Ecto neural progenitor cell (in vitro differentiated cells): ENCODE data around the gene EYA2.

Experiments used
- DNase-seq: peaks from one replicate; pipeline ENCODE4 v3.0.0-alpha.2; 2018; ENCODE audit warnings: low spot score

Gene EYA2

DNA sequence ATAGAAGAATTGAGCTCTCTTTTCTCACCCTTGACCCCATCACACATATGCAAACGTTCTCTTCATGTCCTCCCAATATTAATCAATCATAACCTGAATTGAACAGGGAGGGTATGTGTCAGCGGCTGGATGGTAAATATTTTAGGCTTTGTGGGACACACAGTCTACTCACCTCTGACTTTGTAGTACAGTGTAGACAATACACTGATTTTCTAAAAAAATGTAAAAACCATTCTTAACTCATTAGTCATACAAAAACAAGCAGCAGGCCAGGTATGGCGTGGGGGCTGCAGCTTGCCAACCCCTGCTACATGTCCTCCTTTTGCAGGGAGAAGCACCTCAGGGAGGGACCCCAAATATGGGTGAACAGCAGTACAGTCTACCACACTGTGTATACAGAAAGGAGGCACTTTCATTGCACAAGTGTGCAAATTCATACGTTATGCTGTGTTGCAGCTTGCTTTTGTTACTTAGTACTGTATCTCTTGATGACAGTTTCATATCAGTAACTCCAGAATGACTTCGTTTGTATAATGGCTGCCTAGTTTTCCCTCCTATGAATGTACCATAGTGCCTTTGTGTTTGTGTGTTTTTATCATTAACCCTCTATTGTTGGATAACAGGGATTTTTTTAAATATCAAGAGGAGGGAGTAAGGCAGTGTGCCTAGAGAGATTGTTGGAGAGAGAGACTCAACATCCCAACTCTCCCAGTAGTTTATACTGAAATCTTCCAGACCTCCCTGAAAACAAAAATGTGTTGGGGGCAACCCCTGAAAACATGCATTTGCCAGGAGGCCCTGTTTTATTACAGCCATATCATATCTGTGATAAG, 247.5 kb downstream of the EYA2 start:
- DNase-seq, result no peak

DNA sequence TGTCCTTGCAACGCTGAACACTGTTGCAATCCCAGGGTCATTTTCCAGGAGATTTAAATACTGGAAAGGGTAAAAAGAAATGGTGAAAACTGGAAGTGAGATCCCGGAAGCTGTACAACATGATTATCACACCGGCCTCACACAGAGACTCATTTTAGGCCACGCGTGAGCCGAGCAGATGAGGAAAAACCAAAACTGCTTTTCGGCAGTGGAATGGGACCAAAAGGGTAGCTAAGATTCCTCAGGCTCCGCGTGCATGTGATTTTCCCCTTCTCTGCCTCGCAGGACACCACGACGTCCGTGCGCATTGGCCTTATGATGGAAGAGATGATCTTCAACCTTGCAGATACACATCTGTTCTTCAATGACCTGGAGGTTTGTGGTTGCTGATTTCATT, 248.1 kb downstream of the EYA2 start:
- DNase-seq, result no peak

DNA sequence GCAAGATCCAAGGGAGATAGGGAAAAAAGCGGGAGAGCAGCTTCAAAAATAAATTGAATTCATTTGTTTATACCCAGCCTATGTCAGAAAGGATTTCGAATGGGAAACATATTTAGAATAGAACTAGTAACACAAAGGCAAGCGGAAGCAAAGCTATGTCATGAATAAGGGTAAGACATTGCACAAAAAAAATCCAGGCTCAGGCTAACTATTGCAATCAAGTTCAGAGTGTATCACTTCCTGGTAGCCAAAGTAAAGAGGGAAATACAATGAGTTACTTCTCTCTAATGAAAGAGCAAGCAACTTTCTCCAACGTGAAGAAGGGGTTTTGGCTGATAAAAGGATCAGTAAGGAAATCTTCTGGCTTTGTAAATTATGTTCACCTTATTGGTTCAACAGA, 249.0 kb downstream of the EYA2 start:
- DNase-seq, result no peak

DNA sequence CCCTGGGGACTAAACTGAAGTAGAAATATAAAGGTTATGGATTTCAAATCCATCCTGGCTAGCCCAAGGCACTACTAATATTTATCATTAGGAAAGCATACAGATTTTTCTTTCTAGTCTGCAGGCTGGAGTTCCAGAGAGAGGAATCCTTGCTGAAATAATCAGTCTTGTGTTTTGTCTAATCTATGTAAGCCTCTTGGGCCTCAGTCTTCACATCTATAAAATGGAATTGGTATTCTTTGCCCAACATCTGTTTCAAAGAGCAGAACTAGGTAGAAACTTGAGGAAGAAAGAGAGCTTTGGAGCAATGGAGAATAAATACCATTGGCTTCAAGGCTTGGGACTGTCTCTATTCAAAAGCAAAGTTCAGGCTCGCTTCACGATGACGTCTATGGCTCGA, 249.8 kb downstream of the EYA2 start:
- no peak for DNase-seq

DNA sequence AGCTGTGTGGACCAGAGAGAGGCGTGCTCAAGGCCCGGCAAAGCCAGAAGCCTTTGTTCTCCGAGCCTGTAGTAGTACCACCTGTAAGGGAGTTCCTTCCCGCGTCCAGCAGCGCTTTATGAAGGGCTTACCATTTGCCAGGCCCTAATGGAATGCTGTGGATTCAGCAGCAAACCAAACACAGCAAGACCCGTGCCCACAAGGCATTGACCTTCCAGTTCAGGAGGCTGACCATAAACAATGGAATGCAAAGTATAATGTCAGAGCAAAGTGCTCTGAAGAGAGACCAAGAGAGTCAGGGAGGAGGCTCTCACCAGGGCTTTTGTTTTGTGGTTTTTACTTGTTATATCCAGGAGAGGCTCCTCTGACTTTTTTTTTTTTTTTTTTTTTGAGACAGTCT, 252.0 kb downstream of the EYA2 start:
- no peak for DNase-seq

DNA sequence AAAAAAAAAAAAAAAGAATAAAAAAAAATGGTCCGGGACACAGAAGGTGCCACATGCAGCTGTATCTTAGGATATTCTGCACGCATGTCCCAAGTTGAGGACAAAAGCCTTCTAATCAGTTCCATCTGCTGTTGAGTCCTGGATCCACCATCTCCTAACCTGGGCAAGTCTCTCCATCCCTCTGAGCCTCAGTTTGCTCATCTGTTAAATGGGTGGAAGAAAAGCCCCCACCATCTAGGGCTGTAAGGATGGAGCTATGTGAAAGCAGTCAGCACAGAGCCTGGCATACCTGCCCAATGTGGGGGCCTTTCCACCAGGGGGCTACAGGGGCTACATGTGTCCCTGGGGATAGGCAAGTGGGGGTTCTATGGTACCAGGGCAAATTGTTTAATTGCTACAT, 253.4 kb downstream of the EYA2 start:
- no peak for DNase-seq

DNA sequence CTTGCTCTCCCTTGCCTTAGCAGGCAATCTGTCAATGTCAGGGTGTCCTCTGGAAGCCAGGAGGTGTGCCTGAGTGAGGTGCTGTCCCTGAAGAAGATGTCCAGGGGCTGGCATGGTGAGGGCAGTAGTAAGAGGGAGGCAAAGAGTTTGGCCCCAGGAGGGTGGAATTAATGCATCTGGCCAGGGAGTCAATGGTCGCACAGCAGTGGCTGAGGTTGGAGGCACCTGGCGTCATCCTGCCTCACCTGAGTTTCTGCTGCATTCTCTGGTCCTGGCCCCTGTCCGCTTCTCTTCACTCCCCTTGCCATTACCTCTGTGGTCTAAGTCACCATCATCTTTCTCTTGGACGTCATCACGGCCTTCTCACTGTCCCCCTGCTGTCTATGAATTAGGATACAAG, 255.3 kb downstream of the EYA2 start:
- no peak for DNase-seq

DNA sequence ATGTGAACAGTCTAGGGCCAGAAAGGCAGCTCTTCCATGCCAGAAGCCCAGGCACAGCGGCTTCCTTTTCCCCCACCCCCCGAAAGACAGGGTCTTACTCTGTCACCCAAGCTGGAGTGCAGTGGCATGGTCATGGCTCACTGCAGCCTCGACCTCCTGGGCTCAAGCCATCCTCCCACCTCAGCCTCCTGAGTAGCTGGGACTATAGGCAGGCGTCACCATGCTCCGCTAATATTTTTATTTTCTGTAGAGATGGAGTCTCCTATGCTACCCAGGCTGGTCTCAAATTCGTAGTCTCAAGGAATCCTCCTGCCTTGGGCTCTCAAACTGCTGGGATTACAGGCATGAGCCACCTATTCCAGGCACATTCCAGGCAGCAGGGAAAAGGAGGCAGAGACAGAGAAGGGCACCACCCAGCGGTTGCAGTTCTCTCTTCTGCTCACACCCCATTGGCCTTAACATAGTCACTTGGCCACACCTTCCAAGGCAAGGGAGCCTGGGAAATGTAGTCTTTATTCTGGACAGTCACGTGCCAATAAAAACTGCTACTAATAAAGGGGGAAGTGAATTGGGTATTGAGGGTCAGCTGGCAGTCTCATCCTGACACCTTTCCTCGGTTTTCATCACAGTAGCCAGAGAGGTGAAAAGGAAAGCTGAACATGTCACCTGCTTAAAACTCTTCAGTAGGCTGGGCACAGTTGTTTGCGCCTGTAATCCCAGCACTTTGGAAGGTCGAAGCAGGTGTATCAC, 255.9 kb downstream of the EYA2 start:
- DNase-seq, result peak; percentile 88

DNA sequence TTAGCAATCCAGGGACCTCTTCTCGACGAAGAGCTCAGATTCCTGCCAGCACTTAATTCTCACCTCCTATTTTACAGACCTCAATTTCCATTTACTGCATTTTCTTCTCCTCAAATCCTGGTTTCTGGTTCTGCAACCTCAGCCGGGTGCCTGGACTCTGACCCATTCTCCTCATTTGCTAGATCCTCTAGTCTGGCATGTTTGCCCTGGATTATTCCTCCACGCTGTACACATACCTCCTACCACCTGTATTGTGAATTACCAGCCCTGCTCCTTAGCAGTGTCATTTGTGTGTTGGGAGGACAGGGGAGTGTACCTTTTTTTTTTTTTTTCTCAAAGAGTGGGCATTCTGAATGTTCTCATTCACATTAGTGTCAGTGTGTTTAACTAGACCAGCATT, 257.4 kb downstream of the EYA2 start:
- DNase-seq, result no peak

DNA sequence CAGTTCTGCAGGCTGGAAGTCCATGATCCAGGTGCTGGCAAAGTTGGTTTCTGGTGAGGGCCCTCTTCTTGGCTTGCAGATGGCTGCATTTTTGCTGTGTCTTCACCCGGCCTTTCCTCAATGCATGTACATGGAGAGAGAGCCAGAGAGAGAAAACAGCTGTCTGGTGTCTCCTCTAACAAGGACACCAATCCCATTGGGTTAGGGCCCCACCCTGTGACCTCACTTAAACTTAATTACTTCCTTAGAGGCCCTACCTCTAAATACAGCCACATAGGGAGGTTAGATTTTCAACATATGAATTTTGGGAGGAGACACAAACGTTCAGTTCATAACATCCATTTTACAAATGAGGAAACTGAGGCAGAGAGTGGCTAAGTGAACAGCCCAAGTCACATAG, 259.4 kb downstream of the EYA2 start:
- no peak for DNase-seq

DNA sequence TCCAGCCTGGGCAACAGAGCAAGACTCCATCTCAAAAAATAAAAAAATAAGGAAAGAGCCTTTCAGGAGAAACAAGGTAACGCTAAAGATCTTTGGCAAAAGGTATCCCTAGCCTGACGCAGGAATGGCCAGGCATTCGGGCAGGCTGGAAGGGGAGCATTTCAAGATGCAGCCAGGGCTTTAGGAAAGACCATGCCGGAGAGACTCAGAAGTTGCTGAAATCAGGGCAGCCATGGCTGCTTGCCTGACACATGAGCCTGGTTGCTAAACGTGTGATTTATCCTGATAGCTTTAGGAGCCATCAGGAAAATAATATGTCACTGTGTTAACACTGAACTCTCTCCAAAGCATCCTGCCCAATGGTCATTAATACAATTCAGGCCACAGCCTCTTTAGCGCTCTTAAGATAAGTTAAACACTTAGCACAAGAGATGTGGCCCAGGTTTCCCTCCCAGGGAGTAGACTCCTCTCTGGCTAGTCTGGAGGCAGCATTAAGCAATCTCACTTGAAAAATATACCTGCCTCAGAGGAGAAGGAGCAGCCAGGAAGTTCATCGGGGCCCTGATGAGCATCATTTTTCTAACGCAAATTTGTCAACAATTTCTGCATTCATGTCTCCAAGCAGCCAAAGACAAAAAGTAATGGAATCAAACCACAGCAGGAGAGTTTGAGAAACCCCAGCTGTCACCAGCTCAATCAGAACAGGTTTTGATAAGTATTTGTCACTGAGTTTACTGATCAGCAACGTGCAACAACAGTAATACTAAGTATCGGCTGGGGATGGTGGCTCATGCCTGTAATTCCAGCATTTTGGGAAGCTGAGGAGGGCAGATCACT, 261.9 kb downstream of the EYA2 start:
- DNase-seq, result no peak

DNA sequence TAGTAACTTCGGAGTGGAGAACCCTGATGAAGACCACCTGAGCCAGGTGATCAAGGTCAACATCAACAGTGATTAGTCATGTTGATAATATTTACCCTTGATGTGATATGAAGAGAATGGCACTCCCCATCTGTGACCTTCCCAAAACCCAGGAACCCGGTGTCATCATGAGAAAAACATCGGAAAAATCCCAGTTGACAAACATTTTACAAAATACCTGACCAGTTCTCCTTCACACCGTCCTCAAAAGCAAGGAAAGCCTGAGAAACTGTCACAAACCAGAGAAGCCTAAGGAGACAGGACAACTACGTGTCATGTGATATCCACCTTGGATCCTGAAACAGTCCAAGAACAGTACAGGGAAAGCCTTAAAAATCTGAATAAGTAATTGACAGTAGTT, 264.5 kb downstream of the EYA2 start:
- no peak for DNase-seq

DNA sequence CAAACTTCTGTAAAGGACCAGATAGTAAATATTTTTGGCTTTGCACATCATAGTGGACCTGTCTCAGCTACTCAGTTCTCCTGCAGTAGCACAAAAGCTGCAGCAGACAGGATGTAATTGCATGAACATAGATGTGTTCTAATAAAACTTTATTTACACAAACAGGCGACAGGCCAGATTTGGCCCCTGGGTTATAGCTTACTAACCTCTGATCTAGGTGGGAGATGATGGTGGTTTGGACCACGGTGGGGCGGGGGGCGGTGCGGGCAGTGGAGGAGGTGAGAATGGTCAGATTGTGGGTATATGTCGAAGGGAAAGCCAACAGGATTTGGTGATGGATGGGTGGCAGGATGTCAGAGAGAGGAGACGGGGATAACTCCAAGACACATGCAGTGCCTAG, 265.6 kb downstream of the EYA2 start:
- DNase-seq, result no peak

DNA sequence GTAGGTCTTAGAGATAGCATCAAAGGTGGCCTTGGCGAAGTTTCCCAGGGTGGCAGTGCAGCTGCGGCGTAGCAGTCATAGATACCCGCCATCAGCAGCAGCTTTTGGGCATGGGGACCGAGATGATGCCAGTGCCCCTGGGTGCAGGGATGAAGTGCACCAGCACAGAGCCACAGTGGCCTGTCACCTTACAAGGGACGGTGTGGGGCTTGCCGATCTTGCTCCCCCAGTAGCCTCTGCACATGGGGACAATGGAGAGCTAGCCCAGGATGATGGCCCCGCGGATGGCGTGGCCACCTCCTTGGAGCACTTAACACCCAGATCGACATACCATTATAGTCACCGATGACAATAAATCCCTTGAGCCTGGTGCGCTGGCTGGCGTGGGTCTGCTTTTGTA, 266.3 kb downstream of the EYA2 start:
- no peak for DNase-seq

DNA sequence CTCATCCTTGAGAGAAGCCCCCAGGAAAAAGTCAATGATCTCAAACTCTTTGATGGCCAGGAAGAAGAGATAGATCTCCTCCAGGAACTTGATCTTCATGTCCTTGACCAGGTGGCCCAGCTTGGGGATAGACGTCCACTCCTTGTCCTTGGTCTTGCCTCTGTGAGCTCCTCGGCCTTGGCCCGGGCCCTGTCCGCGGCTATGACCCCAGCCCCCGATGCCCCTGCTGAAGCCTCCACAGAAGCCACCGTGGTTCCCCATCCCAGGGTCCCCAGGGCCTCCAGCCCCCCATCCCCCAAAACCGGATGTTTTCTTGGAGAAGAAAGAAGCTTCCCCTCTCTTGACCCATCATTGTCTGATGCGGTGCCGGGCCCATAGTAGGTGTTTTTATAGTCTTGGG, 266.8 kb downstream of the EYA2 start:
- DNase-seq, result no peak

DNA sequence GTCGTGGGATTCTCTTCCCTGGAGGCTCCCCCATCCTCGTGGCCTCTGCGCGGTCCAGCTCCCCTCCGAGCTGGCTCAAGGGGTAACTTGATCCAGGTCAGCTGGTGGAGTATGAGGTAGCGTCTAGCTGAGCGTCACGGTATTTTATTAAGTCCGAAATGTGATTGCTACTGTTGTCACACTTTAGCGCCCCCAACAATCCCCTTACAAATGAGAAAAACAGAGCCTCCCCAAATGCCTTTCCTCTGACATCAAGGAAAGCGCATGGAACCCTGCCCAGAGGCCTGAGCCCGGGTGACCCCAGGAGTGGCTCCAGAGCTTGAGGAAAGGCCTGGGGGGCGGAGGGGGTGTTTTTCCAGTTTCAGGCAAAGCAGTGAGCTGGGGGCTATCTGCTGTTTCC, 269.5 kb downstream of the EYA2 start:
- DNase-seq, result no peak

DNA sequence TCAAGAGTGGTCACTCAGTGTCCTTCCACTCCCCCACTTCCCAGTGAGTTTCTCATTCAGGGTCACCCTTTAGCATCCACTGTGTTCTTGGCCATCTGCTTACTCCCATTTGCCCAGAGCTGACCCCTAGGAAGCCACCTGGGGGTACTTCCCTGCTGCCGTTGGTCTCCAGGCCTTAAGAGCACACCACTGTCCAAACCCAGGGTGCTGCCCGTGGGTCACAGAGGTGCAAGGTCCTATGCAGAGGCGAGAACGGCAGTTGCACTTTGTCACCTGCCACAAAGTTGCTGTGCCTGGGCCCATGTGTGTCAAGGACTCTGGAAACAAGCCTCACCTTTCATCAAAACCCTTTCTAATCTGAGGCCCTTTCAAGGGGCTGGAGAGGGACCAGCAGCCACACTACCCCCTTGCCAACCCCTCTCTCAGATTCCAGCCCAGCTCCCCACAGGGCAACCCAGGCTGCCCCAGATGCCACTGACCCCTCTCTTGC, 270.8 kb downstream of the EYA2 start:
- no peak for DNase-seq

DNA sequence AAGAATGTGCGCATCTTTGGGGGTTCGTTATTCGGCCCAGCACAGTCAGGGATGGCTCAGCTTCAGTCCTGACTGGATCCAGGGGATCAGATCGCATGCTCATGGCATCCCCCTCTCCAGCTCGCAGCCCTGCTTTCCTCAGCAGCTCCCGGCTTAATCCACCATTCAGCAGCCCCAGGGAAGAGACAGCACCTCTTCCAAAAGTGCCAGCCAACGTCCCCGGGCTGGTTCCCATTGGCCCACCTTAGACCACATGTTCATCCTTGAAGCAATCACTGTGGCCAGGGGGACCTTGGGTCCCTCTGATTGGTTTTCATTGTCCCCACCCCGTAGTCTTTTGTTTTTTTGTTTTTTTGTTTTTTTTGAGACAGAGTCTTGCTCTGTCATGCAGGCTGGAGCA, 273.2 kb downstream of the EYA2 start:
- DNase-seq, result no peak

DNA sequence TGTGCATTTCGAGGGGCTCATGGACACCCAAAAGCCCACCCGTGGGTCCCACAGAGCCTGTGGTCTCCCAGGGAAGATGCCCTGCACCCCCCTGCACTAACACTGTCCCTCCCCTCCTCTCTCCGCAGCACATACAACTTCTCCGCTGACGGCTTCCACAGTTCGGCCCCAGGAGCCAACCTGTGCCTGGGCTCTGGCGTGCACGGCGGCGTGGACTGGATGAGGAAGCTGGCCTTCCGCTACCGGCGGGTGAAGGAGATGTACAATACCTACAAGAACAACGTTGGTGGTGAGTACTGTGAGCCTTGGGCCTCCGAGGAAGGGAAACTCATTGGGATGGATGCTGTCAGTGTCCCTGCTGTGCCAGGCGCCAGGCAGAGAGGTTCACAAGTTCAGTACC, 277.9 kb downstream of the EYA2 start:
- DNase-seq, result no peak

DNA sequence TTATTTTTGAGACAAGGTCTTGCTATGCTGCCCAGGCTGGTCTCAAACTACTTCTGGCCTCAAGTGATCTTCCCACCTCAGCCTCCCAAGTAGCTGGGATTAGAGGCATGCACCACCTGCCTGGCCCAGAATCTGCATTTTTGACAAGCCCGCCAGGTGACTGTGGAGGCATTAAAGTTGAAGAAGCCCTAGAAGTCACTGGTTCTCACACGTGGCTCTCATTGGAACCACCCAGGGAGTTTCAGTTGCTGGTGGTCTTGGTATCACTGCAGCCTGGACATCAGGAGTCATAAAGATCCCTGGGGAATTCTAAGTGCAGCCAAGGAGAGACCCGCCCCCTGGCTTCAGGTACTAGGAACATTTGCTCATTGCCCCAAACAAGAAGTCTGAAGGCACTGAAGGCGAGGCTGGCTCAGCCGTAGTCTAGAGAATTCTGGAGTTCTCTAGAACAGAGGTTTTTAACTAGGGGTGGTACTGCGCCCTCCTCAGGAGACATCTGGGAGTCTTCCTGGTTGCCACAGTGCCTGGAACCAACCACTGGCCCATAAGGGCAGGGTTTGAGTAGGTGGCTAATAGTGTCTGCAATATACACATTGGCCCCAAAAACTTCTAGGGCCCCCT, 279.1 kb downstream of the EYA2 start:
- no peak for DNase-seq

DNA sequence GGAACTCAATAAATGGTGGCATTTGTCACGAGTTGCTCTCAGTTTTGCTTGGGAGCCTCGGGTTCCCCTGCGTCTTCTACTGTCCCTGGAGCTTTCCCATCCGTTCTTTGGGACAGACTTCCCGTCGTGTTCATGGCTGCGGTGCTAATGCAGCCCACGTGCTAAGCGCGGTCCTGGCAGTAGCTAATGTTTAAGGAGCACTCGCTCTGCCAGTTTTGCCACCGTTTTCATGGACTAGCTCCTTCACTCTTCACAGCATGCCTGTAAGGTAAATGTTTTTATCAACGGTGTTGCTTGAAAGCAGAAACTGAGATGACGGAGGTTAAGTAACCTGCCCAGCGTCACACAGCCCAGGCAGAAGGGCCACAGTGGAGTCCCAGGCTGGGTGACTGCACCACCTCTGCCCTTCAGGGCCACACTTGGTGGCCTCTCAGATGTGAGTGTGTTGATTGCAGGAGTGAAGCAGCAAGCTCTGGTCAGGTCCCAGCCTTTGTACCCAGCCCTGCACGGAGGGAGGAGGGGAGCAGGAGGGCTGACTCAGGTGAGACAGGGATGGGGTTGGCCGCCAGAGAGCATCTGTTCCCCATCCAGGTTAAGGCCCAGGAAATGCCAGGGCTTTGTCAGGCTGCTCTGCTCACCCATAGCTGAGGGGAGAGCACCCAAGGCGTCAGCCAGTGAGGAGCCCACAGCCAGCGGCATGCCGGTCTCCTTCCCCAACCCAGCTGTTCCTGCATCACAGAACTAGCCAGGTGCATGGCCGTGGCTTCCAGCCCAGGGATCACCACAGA, 280.0 kb downstream of the EYA2 start:
- DNase-seq, result no peak
